ENCODE results near the gene ACP2.
"Not testable (repeated sequence)": the region's sequence is repeated elsewhere in the genome, so short reads cannot be mapped to it uniquely, and the experiment has no call there.

ACP2 gene

GRCh38 chr11:47202576-47202975 lies 46.0 kb downstream of the ACP2 start:
- no peak for DNase-seq

GRCh38 chr11:47201015-47201414 lies 47.6 kb downstream of the ACP2 start:
- no peak for DNase-seq

GRCh38 chr11:47198161-47198560 lies 50.5 kb downstream of the ACP2 start:
- DNase-seq, result not testable (repeated sequence)

GRCh38 chr11:47192111-47192510 lies 56.5 kb downstream of the ACP2 start:
- DNase-seq, result no peak

GRCh38 chr11:47191137-47191536 lies 57.5 kb downstream of the ACP2 start:
- DNase-seq, result not testable (repeated sequence)
